HAP-1 (cell line): Measurements from ENCODE around the gene LTK.
A peak's percentile ranks its signal among the peaks of the same experiment; 100 is the strongest.

Experiments used
- DNase-seq, 2 experiments: peaks; one replicate each; pipeline ENCODE4 v3.0.0-alpha.2; 2016 to 2020; ENCODE audit warnings: low spot score in 2 of 2
- H3K27me3 ChIP-seq: fragments of 250-450 bp; sonication (Bioruptor Pico); 2 replicates; pipeline ENCODE4 v1.5.1; 2020; ENCODE audit warnings: low read depth, mild to moderate bottlenecking, moderate library complexity
- H3K36me3 ChIP-seq: fragments of 250-450 bp; sonication (Bioruptor Pico); replicated peaks from 2 replicates; pipeline ENCODE4 v1.5.1; 2020; ENCODE audit warnings: mild to moderate bottlenecking
- H3K4me1 ChIP-seq: fragments of 250-450 bp; sonication (Bioruptor Pico); 2 replicates; pipeline ENCODE4 v1.5.1; 2020; ENCODE audit warnings: mild to moderate bottlenecking
- H3K4me3 ChIP-seq: fragments of 250-450 bp; sonication (Bioruptor Pico); 2 replicates; pipeline ENCODE4 v1.5.1; 2020; ENCODE audit warnings: mild to moderate bottlenecking, moderate library complexity
- H3K9me3 ChIP-seq: fragments of 250-450 bp; sonication (Bioruptor Pico); 2 replicates; pipeline ENCODE4 v1.5.1; 2020; ENCODE audit warnings: mild to moderate bottlenecking, moderate library complexity
- in situ Hi-C: fragments of 300-500 bp; cut with MboI; formaldehyde crosslinking; loops from 3 replicates; pipeline ENCODE4 v1.14.3; 2020; ENCODE audit warnings: low sequenced_read_pairs, inconsistent platforms, mixed read lengths

Gene LTK

GRCh38 chr15:41550066-41550775 lies 36.6 kb upstream of the LTK start:
- no peaks in the 10 kb centered on the region for H3K9me3 ChIP-seq
- H3K36me3 ChIP-seq = no peaks in the 10 kb centered on the region
- DNase-seq = no peak
- in situ Hi-C loops = no loop called here
- H3K27me3 ChIP-seq = no peaks in the 10 kb centered on the region
- no peak overlapping the region for H3K4me3 ChIP-seq
- no peaks in the 10 kb centered on the region for H3K4me1 ChIP-seq

- Histone ChIP-seq H3K27me3 (no peaks in the 10 kb centered on the region), H3K4me3 (no peak overlapping the region), H3K36me3 (no peaks in the 10 kb centered on the region), H3K9me3 (no peaks in the 10 kb centered on the region), H3K4me1 (peaks cover 8% of the 10 kb centered on the region; the same call in 1 of the 2 replicates)
- no peak for DNase-seq
- in situ Hi-C loops = no loop called here
These were observed 33.5 kb upstream of the LTK start for GRCh38 chr15:41546851-41547786.

GRCh38 chr15:41545218-41545617 lies 31.6 kb upstream of the LTK start:
- H3K9me3 ChIP-seq = no peaks in the 10 kb centered on the region
- in situ Hi-C loops = no loop called here

GRCh38 chr15:41544650-41545015 lies 31.0 kb upstream of the LTK start:
- Histone ChIP-seq H3K36me3 (no peaks in the 10 kb centered on the region), H3K9me3 (no peaks in the 10 kb centered on the region), H3K4me3 (peak overlapping the region; percentile 88), H3K4me1 (peaks cover 15% of the 10 kb centered on the region; the same call in 1 of the 2 replicates), H3K27me3 (no peaks in the 10 kb centered on the region)
- in situ Hi-C loops = no loop called here
- DNase-seq = no peak

More at GRCh38 chr15:41545218-41545617, 31.6 kb upstream of the LTK start:
- Histone ChIP-seq H3K4me3 (no peak overlapping the region), H3K27me3 (no peaks in the 10 kb centered on the region), H3K36me3 (no peaks in the 10 kb centered on the region), H3K4me1 (peaks cover 15% of the 10 kb centered on the region; the same call in 1 of the 2 replicates)
- DNase-seq = no peak

- DNase-seq = peak in 1 of 2 experiments; percentile 13
- in situ Hi-C loops = no loop called here
- H3K4me1 ChIP-seq = peaks cover 15% of the 10 kb centered on the region; the same call in 1 of the 2 replicates
- H3K4me3 ChIP-seq = peak overlapping the region; percentile 88
- H3K27me3 ChIP-seq = no peaks in the 10 kb centered on the region
- no peaks in the 10 kb centered on the region for H3K36me3 ChIP-seq
- no peaks in the 10 kb centered on the region for H3K9me3 ChIP-seq
These were observed 29.9 kb upstream of the LTK start for GRCh38 chr15:41543521-41543870.

- in situ Hi-C loops = no loop called here
These were observed 23.2 kb upstream of the LTK start for GRCh38 chr15:41536866-41537265.

GRCh38 chr15:41535544-41535943 lies 21.9 kb upstream of the LTK start:
- H3K36me3 ChIP-seq = peaks cover 51% of the 10 kb centered on the region
- in situ Hi-C loops = no loop called here
- no peaks in the 10 kb centered on the region for H3K27me3 ChIP-seq
- DNase-seq = no peak
- no peak overlapping the region for H3K4me3 ChIP-seq
- H3K4me1 ChIP-seq = peaks cover 2% of the 10 kb centered on the region; the same call in 1 of the 2 replicates
- H3K9me3 ChIP-seq = no peaks in the 10 kb centered on the region

More at GRCh38 chr15:41536866-41537265, 23.2 kb upstream of the LTK start:
- H3K4me1 ChIP-seq = peaks cover 7% of the 10 kb centered on the region; the same call in 1 of the 2 replicates
- no peak overlapping the region for H3K4me3 ChIP-seq
- DNase-seq = no peak
- peaks cover 41% of the 10 kb centered on the region for H3K36me3 ChIP-seq
- no peaks in the 10 kb centered on the region for H3K27me3 ChIP-seq
- no peaks in the 10 kb centered on the region for H3K9me3 ChIP-seq

GRCh38 chr15:41530363-41530956 lies 16.8 kb upstream of the LTK start:
- no peaks in the 10 kb centered on the region for H3K27me3 ChIP-seq
- in situ Hi-C loops = no loop called here
- H3K4me1 ChIP-seq = no peaks in the 10 kb centered on the region
- DNase-seq = no peak
- H3K9me3 ChIP-seq = no peaks in the 10 kb centered on the region
- H3K36me3 ChIP-seq = peaks cover 82% of the 10 kb centered on the region
- no peak overlapping the region for H3K4me3 ChIP-seq

GRCh38 chr15:41523097-41523496 lies 9.5 kb upstream of the LTK start:
- Histone ChIP-seq H3K4me3 (no peak overlapping the region), H3K4me1 (no peaks in the 10 kb centered on the region), H3K27me3 (no peaks in the 10 kb centered on the region), H3K9me3 (no peaks in the 10 kb centered on the region), H3K36me3 (peaks cover 38% of the 10 kb centered on the region)
- in situ Hi-C loops = no loop called here
- DNase-seq = no peak

- H3K9me3 ChIP-seq = no peaks in the 10 kb centered on the region
- H3K4me1 ChIP-seq = no peaks in the 10 kb centered on the region
- no peak for DNase-seq
- peaks cover 23% of the 10 kb centered on the region for H3K36me3 ChIP-seq
- no peak overlapping the region for H3K4me3 ChIP-seq
- no peaks in the 10 kb centered on the region for H3K27me3 ChIP-seq
- in situ Hi-C loops = no loop called here
These were observed 8.0 kb upstream of the LTK start for GRCh38 chr15:41521614-41522013.

- no peaks in the 10 kb centered on the region for H3K27me3 ChIP-seq
- no peaks in the 10 kb centered on the region for H3K4me1 ChIP-seq
- no peak for DNase-seq
- no peaks in the 10 kb centered on the region for H3K9me3 ChIP-seq
- peaks cover 13% of the 10 kb centered on the region for H3K36me3 ChIP-seq
- no peak overlapping the region for H3K4me3 ChIP-seq
- in situ Hi-C loops = no loop called here
These were observed 7.0 kb upstream of the LTK start for GRCh38 chr15:41520636-41521035.

GRCh38 chr15:41517895-41518449 lies 4.3 kb upstream of the LTK start:
- H3K4me1 ChIP-seq = peaks cover 11% of the 10 kb centered on the region
- no peak for DNase-seq
- peaks cover 9% of the 10 kb centered on the region for H3K36me3 ChIP-seq
- H3K9me3 ChIP-seq = no peaks in the 10 kb centered on the region
- in situ Hi-C loops = no loop called here
- H3K27me3 ChIP-seq = no peaks in the 10 kb centered on the region
- H3K4me3 ChIP-seq = no peak overlapping the region

- DNase-seq = peak in 1 of 2 experiments; percentile 24
- in situ Hi-C loops = no loop called here
- Histone ChIP-seq H3K4me3 (peak overlapping the region; percentile 34), H3K9me3 (no peaks in the 10 kb centered on the region), H3K36me3 (peaks cover 3% of the 10 kb centered on the region; the same call in 1 of the 2 replicates), H3K27me3 (no peaks in the 10 kb centered on the region), H3K4me1 (peaks cover 11% of the 10 kb centered on the region)
These were observed 604 bp downstream of the LTK start for GRCh38 chr15:41512940-41513505.
